HG03103 (cell line): ENCODE results near the gene CYTH4.

Experiments
- ATAC-seq: cut with Tn5 transposase; IDR thresholded peaks from one replicate; pipeline ENCODE4 v1.9.1; 2021; ENCODE audit warnings: low read depth; ENCODE audit not compliant: unreplicated experiment

Gene CYTH4

GRCh38 chr22:37305887-37306286 is 23.6 kb downstream of the CYTH4 start:
- ATAC-seq = no peak

GRCh38 chr22:37306494-37306829 is 24.2 kb downstream of the CYTH4 start:
- no peak for ATAC-seq

DNA sequence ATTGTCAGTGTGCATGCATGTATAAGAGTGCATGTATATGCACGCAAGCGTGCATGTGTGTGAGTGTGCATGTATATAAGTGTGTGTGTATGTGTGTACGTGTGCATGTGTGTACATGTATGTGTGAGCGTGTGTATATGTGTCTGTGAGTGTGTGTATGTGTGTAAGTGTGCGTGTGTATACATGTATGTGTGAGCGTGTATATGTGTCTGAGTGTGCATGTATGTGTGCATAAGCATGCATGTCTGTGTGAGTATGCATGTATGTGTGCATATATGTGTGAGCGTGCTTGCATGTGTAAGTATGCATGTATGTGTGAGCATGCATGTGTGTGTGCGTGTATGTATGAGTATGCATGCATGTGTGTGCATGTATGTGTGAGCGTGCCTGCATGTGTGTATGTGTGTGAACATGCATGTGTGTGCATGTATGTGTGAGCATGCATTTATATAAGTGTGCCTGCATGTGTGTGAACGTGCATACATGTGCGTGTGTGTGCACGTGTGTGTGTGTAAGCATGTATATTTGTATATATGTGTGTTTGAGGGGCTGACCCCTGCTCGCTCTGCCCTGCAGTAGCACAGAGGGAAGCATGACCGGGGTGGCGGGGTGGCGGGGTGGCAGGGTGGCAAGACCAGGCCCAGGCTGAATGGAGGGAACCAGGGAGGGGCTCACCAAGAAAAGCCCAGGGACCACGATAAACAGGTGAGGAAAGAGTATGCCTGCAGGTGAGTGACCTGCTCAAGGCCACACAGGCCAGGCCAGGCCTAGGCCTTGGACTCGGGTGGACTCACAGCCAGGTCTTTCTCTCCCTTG is 26.3 kb downstream of the CYTH4 start:
- no peak for ATAC-seq

DNA sequence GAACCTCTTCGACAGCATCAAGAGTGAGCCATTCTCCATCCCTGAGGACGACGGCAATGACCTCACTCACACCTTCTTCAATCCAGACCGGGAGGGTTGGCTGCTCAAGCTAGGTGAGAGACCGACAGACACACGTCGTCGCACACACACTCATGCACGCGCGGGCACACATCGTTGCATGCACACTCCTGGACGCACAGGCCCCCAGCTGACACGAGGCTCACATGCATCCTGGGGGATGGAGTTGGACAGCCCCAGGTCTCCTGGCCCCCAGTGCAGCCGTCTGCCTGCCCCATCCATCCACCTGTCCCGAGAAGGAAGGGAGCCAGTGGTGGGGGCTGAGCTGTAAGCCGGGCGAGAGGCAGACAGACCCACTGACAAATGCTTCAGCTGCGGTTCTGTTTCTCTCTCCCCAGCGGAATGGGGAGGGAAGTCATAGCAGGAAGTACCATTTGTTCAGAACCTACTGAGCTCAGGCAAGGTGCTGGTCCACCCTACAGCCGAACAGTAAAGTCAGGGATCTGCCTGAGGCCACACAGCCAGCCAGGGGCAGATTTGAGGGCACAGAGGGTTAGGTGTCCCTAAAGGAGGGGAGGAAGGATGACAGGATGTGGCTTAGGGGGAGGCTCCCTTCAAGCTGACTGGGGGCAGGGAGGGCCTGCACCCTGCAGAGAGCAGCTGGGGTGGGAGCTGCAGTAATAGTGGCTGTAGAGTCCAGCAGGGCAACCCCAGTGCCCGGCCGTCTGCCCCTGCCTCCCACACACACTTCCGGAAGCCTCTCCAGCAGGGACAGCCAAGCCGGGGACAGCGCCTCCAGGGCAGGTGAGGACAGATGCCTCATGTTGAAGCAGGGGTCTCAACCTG is 27.1 kb downstream of the CYTH4 start:
- ATAC-seq = no peak

DNA sequence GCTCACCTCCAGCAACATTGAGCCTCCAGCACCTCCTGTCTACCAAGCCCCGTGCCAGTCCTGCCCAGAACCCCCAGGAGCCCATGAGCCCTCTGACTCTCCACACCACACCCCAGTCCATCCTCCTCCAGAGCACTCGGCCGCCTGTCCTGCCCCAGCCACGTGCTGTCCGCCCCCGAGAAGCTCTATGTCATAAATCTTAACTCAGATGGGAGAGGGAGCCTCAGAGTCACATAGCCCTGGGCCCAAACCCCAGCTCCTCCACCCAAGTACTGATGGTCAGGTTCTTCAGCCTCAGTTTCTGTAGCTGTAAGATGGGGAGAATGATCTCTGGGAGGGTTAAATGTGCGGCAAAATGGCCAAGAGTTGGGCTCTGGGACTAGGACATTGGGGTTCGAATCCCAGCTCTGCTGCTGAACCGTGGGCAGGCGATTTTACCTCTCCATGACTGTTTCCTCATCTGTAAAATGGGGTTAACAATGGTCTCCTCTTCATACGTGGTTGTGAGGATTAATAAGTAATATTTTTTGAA is 27.8 kb downstream of the CYTH4 start:
- no peak for ATAC-seq

- no peak for ATAC-seq
These were observed 28.7 kb downstream of the CYTH4 start for GRCh38 chr22:37310815-37311595.

- ATAC-seq = no peak
These were observed 29.5 kb downstream of the CYTH4 start for GRCh38 chr22:37311761-37312312.

DNA sequence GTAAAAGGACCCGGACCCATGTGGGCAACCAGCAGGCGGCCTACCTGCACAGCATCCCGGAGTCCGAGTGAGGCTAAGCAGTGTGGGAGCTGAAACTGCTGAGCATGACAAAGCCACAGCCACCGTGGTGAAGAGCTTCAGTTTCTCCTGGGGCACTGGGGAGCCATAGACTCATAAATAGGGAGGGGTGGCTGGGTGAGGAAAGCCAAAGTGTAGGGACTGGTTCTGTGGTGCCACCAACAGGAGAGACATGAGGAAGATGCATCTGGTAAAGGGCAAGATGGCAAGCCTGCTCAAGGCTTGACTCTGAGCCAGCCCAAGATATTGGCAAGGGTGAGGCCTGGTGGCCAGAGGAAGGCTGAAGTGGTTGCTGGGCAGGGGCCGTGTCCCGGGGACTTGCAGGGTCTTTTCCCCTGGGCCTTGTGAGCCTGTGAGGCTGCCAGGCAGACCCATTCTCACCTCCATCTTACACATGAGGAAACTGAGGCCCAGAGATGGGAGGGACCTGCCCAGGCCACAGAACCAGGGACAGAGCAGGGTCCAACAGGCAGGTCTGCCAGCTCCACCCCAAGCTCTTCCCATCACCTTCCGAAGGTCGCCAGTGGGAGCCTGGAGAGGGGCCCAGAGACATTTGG is 30.4 kb downstream of the CYTH4 start:
- ATAC-seq = no peak

DNA sequence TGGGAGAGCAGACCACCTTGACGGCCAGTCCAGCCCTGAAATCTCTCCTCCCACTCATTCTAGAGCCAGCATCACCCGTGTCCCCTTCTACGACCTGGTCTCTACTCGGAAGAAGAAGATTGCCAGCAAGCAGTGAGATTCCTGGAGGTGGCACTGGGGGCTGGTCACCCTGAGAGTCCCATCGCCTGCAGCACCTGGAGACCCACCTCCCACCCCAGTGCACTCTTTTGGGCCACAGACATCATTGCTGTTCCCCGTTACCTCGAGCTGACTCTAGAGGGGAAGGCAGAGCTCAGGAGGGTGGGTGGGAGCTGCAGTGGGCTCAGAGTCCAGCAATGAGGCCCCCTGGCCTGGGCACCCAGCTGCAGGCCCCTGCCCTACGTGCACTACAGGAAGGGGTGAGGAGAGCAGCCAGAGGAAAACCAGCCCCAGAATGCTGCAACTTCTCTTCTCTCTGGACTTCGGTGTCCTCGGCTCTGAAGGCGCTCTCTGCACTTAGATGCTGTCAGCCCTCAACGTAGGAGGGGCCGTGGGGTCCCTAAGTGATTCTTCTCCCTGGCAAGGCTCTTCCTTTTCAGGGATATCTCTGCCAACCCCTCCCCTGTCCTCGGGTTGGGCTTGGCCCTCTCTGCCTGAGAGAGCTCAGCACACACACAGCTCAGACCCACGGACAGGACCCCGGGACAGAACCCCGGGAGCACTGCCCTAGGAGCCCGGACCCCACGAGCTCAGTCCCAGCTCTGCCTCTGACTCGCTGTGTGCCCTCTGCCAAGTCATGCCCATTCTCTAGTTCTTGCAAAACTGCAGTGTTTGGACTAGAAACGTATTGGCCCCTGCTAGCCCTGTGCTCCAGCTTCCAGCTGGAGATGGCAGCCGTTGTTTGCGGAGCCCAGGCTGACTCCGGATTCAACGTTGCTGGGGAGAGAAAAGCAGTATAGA is 31.3 kb downstream of the CYTH4 start:
- no peak for ATAC-seq

DNA sequence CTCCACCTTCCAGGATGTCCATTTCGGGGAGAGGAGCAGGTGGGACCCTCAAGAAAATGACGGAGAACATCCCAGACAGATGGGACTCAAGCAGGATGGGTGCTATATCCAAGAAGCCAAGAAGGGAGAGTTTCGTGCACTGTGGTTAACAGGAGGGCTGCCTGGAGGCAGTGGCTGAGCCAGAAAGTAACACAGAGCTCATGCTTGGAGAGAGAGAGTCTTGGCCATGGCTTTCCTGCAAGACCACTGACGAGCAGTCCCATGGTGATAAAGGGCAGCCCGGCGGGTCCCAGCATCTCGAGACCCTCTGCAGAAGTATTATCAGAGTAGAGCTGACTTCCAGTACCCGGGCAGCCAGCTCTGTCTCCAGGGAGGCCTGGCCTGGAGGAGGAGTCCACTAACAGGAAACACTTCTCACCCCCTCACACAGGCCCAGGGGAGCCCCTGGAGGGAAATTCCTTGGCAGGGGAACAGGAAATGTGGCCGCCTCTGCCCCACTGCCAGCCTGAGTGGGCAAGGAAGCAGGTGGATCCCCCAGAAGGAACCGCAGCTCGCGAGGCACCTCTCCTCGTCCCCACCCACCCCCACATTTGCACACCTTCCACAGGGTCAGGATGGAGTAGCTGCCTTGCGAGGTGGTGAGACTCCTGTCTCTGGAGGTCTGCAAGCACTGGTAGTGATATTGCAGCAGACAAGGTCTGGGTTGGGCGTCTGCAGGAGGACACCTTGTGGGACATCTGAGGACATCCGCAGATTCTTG is 32.2 kb downstream of the CYTH4 start:
- no peak for ATAC-seq

DNA sequence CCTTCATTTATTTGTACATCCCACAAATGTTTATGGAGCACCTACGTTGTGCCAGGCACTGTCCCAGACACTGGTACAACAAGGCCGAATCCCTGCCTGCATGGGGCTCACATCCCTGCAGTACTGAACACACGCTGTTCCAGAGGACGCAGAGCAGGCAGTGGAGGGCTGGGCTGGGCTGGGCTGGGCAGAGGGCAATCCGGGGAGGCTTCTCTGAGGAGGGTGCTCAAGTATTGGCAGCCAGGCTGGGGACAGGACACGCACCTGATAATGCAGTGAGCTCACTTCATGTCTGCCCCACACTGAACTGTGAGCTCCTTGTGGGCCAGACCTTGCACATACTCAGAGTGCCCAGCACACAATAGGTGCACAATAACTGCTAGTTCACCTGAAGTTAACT is 34.1 kb downstream of the CYTH4 start:
- no peak for ATAC-seq

DNA sequence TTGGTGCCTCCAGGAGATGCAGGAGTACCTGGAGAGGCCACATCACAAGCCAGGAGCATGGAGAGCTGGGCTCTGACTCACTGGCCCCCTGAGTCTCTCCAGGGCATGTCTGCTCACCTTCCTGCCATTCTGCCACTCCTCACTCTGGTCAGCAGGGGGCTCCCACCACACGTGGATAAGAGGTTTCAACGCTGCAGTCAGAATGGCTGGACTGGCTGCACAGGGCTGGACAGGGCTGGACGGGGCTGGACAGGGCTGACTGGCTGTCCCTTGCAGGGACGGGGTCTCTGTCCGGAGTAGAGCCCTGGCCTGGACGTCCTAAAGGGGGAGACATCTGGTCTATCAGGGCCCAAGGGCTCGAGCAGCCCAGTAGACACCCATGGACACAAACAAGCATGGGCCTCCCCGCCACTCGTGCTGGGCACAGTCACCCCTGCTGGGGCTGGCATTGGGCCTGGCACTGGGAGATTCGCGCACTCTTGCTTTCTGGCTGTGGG is 34.6 kb downstream of the CYTH4 start:
- no peak for ATAC-seq

DNA sequence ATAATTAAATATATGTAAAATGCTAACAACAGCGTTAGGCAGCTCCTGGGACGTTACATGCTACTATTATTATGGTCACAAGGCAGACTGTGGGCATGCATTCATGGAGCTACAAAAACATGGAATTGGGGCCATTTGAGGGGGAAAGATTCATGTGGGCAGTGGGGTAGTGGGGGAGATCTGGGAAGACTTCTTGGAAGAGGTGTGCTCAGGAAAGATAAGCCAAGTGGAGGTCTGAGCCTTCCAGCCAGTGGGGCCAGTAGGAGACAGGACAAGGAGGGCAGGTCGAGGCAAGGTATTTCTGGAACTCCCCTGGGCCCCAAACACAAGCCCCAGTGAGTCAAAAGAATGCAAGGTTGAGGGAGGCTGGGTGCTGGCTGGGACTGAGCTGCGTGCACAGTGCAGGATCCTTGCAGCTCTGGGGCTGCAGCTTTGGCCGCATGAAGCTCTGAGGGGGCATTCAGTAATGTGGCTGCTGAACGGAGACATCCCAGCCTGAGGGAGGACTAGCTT is 35.4 kb downstream of the CYTH4 start:
- ATAC-seq = no peak

DNA sequence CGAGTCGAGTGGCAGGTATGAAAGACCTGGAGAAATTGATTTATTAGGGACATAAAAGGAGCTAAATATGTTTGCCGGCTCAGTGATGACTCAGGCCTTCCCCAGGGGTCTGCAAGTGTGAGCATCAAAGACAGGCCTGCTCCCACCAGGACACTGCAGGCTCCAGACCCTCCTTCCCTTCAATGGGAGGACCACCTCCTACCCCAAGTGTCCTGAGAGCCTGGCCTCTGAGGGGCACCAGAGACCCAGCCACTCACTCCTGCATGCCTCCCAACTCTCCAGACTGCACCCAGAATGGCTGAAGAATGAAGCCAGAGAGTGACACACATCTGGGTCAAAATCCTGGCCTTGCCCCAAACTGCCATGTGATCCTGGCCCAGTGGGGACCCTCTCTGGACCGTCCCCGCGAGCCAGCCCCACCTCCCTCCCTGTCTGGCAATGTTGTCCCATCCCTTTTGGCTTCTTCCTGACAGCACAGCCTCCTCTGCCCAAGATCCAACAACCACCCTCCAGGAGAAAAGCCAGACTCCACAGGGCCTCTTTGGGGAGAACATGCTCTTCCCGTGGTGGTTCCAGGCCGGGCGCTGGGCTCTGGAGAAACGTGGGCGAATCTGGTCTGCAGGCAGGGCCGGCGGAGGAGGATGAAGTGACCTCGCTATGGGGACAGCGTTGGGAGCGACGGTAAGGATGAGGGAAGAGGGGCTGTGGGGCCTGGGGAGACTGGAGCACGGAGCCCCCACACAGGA is 36.2 kb downstream of the CYTH4 start:
- ATAC-seq = no peak

DNA sequence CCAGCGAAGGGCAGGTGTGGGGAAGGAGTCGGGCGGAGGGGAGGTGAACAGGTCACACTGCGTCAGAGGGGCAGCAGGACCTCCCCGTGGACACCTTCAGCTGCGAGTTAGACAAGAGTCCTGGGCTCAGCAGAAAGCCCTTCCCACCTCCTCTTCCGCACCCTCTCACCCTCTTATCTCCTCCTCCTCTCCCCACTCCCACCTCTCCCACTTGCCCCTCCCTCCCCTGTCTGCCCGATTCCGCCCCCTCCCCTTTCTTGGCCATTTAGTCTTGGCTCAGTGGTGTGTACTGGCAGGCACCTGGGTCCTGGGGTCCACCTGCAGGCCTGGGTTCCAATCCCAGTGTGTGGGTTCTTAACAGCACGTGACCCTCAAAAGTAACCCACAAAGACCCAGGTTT is 37.2 kb downstream of the CYTH4 start:
- ATAC-seq = no peak

- no peak for ATAC-seq
These were observed 38.7 kb downstream of the CYTH4 start for GRCh38 chr22:37320726-37321677.
